Choroid plexus epithelial cell (primary cell): ENCODE data around the gene TMEM45A.

Experiments used
- DNase-seq: peaks from one replicate; pipeline ENCODE4 v3.0.0-alpha.2; 2010; ENCODE audit warnings: low read depth
- H3K4me3 ChIP-seq: 2 replicates; pipeline ENCODE4 v1.5.1; 2011; ENCODE audit warnings: low read depth, mild to moderate bottlenecking, control low read depth, low read length, moderate library complexity
- CTCF ChIP-seq: conservative IDR thresholded peaks from 2 replicates; pipeline ENCODE4 v1.5.1; 2011; ENCODE audit warnings: low read depth, mild to moderate bottlenecking, control low read depth, inconsistent platforms, low read length, moderate library complexity

The TMEM45A gene

DNA sequence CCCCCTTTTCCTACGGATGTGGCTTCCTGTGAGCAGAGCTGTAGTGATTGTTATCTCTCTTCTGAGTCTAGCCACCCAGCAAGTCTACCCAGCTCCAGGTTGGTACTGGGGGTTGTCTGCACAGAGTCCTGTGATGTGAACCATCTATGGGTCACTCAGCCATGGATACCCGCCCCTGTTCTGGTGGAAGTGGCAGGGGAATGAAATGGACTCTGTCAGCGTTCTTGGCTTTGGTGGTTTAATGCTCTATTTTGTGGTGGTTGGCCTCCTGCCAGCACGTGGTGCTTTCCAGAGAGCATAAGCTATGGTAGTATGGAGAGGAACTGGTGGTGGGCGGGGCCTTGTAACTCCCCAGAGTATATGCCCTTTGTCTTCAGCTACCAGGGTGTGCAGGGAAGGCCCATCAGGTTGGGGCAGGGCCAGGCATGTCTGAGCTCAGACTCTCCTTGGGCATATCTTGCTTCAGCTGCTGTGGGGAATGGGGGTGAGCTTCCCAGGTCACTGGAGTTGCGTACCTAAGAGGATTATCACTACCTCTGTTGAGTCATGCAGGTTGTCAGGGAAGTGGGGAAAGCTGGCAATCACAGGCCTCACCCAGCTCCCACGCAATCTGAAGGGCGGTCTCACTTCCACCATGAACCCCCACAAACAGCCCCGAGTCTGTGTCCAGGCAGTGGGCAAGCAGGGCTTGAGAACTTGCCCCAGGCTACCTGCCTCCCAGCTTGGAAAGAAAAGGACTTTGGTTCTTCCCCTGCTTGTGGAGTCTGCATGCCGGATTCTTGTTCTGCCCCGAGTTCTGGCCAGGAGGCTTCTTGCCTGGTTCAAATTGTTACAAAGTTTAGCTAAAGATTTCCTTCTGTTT lies 108.0 kb downstream of the TMEM45A start:
- no peak for TF ChIP-seq CTCF
- DNase-seq, result no peak

DNA sequence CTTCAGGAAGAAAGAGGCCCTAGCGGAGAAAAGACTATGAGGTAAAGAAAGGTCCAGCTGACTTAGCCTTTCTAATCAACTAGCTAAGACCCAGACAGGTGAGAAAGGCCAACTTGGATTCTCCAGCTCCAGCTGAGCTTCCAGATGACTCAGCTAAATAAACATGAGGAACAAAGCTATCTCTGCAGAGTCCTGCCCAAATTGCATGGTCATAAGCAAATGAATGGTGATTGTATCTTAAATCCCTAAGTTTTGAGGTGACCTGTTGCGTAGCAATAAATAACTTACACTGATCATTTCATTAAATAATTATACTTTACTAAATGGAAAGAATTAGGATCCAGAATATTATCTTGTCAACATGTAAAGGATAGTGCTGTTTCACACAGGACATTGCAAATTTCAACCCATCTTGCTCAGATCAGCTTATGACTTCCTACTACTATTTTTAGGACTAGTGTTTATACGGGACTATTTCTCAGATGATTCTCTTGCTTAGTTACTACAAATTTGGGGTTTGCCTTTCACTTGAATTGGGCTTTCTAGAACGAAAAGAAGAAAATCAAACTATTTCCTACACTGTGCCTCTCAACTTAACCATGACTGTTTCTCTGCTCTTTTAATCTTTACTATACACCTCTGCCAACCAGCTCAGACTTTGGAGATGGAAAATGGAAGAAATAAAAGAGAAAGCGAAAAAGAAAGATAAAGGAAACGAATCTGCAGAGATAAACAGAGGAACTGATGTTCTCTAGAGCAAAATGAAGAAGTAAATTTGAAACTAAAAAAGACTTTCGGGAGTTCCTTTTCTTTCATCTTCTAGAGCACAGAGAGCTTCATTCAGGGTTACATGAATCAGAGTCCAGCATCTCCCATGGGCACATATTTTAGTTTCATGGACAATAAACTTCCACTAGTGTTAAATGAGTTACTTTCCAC lies 110.4 kb downstream of the TMEM45A start:
- peak; percentile 62 for DNase-seq
- TF ChIP-seq CTCF, result no peak
- no peak overlapping the region for H3K4me3 ChIP-seq

More for the DNA sequence above, 108.0 kb downstream of the TMEM45A start:
- no peak overlapping the region for H3K4me3 ChIP-seq

DNA sequence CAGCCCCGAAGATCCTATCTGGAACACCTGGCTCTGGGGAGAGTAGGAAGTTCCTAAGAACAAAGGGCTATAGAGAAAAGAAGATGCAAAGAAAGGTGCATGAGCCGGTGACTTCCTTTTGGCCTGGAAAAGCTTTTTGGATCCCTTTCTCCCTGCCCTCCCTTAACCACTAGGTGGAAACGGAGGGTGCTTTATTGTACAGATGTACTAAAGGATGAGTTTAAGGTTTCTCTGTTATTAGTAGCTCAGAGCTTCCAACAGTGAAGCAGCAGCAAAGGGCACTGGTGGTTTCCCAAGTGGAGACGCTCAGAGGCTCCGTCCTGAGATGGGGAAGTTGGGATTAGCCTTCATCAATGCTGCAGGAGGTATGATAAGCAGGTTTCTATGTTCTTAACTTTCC lies 111.0 kb downstream of the TMEM45A start:
- peak; percentile 75 for DNase-seq
- peak; percentile 82 for TF ChIP-seq CTCF
- H3K4me3 ChIP-seq, result no peak overlapping the region

DNA sequence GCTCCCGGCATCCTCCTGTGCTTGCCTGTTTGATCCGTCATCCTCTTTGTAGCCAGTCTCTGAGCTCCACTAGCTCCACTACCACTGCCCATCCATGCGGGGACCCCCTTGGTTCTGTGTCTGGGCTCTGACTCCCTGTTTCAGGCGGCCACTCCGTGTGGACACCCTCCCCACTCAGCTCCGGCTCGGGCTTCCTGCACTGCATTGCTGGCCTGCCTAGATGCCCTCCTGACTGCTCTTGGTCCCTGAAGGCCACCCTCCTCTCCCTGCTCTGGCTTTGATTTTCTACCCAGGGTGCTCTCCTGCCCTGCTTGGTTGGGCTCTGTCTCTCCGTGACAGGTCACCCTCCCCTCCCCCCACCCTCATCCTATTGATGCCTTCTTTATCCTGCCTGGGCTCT lies 112.9 kb downstream of the TMEM45A start:
- TF ChIP-seq CTCF, result no peak
- no peak for DNase-seq
- H3K4me3 ChIP-seq, result no peak overlapping the region

GRCh38 chr3:100606894-100607512 lies 114.6 kb downstream of the TMEM45A start:
- no peak for DNase-seq
- H3K4me3 ChIP-seq, result no peak overlapping the region
- TF ChIP-seq CTCF, result no peak

DNA sequence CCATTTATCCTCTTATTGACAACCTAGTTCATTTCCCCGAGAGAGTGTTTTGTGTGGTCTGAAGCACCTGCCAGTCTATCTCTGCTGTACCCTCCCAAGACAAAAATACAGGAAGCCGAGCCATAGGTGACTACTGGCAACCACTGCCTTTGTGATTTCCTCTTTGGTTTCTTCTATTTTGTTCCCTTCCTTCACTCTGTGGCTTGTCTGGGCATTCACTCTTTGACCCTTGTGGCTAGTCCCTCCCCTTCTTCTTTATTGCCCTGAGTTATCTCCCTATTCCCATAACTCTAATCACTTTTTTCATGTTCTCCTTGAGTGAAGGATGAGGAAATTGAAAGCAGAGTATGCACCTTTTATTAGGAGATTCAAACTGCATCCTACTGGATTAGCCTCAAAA lies 116.9 kb downstream of the TMEM45A start, which contains the start of gene ADGRG7:
Gene ADGRG7, plus strand, starts transcription at position 297 of the 400 bp plus-strand sequence. CDS start 256 bp downstream, outside the sequence.
- TF ChIP-seq CTCF, result no peak
- no peak within 1 kb of the TSS for H3K4me3 ChIP-seq
- no peak for DNase-seq
